ENCODE measurements around the gene SEC61B.

Gene SEC61B

GRCh38 chr9:99184475-99185347 is 37.4 kb upstream of the SEC61B start:
- DNase-seq (ENCODE audit: low read depth), result peak; percentile 67
- peak; percentile 93 for TF ChIP-seq CTCF (IDR thresholded peaks at IDR 0.05; ENCODE audit: control insufficient read depth, insufficient read depth, low read depth, low read length, missing control alignments)
- no peak overlapping the region; the same call in 1 of the 2 replicates for H3K4me3 ChIP-seq (ENCODE audit: control insufficient read depth, low read depth, low read length)

GRCh38 chr9:99185348-99185632 is 36.8 kb upstream of the SEC61B start:
- no peak for TF ChIP-seq CTCF (IDR thresholded peaks at IDR 0.05; ENCODE audit: control insufficient read depth, insufficient read depth, low read depth, low read length, missing control alignments)
- H3K4me3 ChIP-seq (ENCODE audit: control insufficient read depth, low read depth, low read length), result no peak overlapping the region

GRCh38 chr9:99185934-99186333 is 36.1 kb upstream of the SEC61B start:
- no peak overlapping the region for H3K4me3 ChIP-seq (ENCODE audit: control insufficient read depth, low read depth, low read length)
- no peak for TF ChIP-seq CTCF (IDR thresholded peaks at IDR 0.05; ENCODE audit: control insufficient read depth, insufficient read depth, low read depth, low read length, missing control alignments)
- no peak for DNase-seq (ENCODE audit: low read depth)

More at GRCh38 chr9:99185348-99185632, 36.8 kb upstream of the SEC61B start:
- no peak for DNase-seq (ENCODE audit: low read depth)

- TF ChIP-seq CTCF (IDR thresholded peaks at IDR 0.05; ENCODE audit: control insufficient read depth, insufficient read depth, low read depth, low read length, missing control alignments), result no peak
- no peak overlapping the region for H3K4me3 ChIP-seq (ENCODE audit: control insufficient read depth, low read depth, low read length)
- no peak for DNase-seq (ENCODE audit: low read depth)
Measured at GRCh38 chr9:99187311-99187710, 34.8 kb upstream of the SEC61B start.

- no peak for TF ChIP-seq CTCF (IDR thresholded peaks at IDR 0.05; ENCODE audit: control insufficient read depth, insufficient read depth, low read depth, low read length, missing control alignments)
- no peak overlapping the region for H3K4me3 ChIP-seq (ENCODE audit: control insufficient read depth, low read depth, low read length)
Measured at GRCh38 chr9:99189186-99189585, 32.9 kb upstream of the SEC61B start.

GRCh38 chr9:99189887-99190596 is 32.0 kb upstream of the SEC61B start:
- DNase-seq (ENCODE audit: low read depth), result no peak
- no peak overlapping the region for H3K4me3 ChIP-seq (ENCODE audit: control insufficient read depth, low read depth, low read length)
- no peak for TF ChIP-seq CTCF (IDR thresholded peaks at IDR 0.05; ENCODE audit: control insufficient read depth, insufficient read depth, low read depth, low read length, missing control alignments)

More at GRCh38 chr9:99189186-99189585, 32.9 kb upstream of the SEC61B start:
- no peak for DNase-seq (ENCODE audit: low read depth)

All from AG09309 (cell line).